Skeletal muscle cell (primary cell): ENCODE results near the gene ZNF595.
"Not testable (repeated sequence)": the region's sequence is repeated elsewhere in the genome, so short reads cannot be mapped to it uniquely, and the experiment has no call there.

Experiments
- DNase-seq: peaks from one replicate; pipeline ENCODE4 v3.0.0-alpha.2; 2010; ENCODE audit warnings: low read depth
- H3K4me3 ChIP-seq: 2 replicates; pipeline ENCODE4 v1.5.1; 2011; ENCODE audit warnings: low read depth, mild to moderate bottlenecking, control low read depth, low read length, moderate library complexity

The ZNF595 gene

DNA sequence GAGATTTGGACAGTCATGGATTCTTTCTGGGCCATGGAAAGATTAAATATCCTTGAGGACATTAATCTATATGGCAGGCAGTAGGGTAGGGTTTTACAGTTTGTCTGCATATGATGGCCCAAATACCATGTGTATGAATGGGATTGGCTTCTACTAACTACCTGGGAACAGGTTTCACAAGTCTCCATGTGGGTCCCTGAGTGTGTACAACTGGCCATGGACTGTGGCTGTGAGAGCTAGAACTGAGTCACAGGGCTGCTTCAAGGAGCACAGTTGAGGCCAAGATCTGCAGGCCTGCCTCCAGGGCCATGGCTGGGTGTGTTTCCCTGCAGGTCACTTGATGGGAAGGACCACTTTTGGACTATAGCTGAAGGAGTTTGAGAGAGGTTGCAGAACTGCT, 11.6 kb downstream of the ZNF595 start:
- DNase-seq, H3K4me3 ChIP-seq: not testable (repeated sequence)

- DNase-seq: no peak
- no peak overlapping the region for H3K4me3 ChIP-seq
Measured at GRCh38 chr4:71830-72229, 18.7 kb downstream of the ZNF595 start.

GRCh38 chr4:85951-86350, 32.8 kb downstream of the ZNF595 start:
- DNase-seq: no peak
- no peak overlapping the region for H3K4me3 ChIP-seq

DNA sequence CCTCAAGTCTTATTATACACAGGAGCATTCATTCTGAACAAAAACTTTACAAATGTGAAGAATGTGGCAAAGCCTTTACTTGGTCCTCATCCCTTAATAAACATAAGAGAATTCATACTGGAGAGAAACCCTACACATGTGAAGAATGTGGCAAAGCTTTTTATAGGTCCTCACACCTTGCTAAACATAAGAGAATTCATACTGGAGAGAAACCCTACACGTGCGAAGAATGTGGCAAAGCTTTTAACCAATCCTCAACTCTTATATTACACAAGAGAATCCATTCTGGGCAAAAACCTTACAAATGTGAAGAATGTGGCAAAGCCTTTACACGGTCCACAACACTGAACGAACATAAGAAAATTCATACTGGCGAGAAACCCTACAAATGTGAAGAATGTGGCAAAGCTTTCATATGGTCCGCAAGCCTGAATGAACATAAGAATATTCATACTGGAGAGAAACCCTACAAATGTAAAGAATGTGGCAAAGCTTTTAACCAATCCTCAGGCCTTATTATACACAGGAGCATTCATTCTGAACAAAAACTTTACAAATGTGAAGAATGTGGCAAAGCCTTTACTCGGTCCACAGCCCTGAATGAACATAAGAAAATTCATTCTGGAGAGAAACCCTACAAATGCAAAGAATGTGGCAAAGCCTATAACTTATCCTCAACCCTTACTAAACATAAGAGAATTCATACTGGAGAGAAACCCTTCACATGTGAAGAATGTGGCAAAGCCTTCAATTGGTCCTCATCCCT, 33.6 kb downstream of the ZNF595 start:
- not testable (repeated sequence) for H3K4me3 ChIP-seq, DNase-seq

- no peak overlapping the region for H3K4me3 ChIP-seq
- no peak for DNase-seq
Measured at GRCh38 chr4:98386-98785, 45.3 kb downstream of the ZNF595 start.

GRCh38 chr4:99863-100262, 46.7 kb downstream of the ZNF595 start:
- DNase-seq: no peak
- H3K4me3 ChIP-seq: no peak overlapping the region

DNA sequence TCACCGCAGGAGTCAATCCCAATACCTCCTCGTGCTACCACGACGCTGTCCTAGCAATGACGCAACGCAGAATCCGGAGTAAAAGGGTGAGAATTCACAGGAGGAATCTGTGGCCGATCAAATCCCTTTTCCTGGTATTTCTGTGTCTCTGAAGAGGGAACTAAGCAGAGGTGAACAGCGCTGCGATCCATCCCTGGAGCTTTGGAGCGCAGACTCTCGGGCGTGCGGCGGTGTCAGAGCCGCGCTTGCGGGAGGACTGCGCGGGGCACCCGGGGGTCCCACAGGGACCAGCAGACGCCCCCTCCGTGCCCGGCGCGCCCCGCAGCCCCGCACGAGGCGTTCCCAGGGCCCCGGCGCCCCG, 53.9 kb downstream of the ZNF595 start:
- H3K4me3 ChIP-seq: no peak overlapping the region
- DNase-seq: no peak

DNA sequence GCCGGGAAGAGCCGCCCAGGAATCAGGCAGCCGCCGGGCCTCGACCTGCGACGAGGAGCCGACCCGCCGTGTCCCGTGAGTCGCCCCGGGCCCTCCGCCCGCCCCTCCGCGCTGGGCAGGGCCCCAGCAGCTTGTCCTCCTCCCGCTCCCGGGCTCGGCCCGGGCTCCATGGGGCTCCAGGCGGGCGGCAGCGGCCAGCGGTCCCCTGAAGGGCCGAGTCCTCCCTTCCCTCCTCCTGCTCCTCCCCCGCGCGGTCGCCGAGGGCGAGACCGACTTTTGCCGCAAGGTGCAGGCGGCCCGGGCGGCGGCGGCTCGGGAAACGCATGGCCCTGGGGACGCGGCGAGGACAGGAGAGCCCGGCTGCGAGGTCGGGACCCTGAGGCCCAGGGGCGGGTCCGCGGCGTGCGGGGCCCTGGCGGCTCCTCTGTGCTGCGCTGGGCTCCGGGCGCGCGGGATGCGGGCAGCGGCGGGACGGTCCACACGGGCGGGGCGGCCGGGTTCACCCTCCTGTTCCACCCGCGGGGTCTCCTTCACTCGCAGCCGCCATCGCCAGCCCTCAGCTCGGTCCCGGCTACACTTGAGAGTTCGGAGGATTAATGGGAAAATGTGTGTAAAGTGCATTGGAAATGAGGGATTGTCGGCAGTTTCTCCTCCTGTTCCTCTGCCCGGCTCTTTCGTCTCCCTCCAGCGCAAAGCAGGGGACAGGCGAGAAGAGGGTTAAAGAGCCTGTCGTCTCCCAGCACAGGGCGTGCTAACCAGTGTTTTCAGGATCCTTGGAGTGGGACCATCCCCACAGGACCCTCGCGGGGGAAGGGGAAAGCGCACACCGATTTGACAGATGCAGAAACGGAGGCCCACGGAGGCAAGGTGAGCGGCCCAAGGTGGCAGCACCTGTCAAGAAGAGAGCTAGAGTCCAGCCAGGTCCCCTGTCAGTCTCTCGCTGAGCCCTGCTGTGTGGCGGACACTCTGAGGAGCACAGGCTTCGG, 54.6 kb downstream of the ZNF595 start:
- no peak for DNase-seq
- no peak overlapping the region for H3K4me3 ChIP-seq

GRCh38 chr4:112771-113170, 59.6 kb downstream of the ZNF595 start:
- DNase-seq: no peak
- no peak overlapping the region for H3K4me3 ChIP-seq

GRCh38 chr4:113732-114131, 60.6 kb downstream of the ZNF595 start:
- no peak overlapping the region for H3K4me3 ChIP-seq
- DNase-seq: no peak

GRCh38 chr4:114149-114548, 61.0 kb downstream of the ZNF595 start:
- no peak overlapping the region for H3K4me3 ChIP-seq
- DNase-seq: no peak

- no peak overlapping the region for H3K4me3 ChIP-seq
- no peak for DNase-seq
Measured at GRCh38 chr4:116499-116898, 63.4 kb downstream of the ZNF595 start.

DNA sequence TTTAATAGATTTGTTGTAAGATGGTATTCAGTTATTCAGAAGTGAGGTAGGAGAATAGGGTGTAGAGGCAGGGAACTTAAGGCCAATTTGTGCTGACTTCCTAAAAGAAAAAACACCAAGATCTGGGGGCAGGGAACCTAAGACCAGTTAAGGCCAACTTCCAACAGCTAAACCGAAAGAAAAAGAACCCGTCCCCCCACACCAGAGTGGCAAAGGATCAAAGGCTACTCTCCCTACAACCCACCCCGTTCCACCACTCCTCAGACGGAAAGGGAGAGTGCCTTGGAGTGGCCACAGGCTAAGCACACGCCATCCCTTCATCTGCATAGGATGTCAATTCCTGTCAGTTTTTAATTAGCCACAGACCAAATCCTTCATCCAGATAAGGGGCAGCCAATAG, 67.5 kb downstream of the ZNF595 start:
- no peak overlapping the region for H3K4me3 ChIP-seq
- DNase-seq: no peak

- no peak for DNase-seq
- H3K4me3 ChIP-seq: no peak overlapping the region
Measured at GRCh38 chr4:121408-122084, 68.4 kb downstream of the ZNF595 start.

DNA sequence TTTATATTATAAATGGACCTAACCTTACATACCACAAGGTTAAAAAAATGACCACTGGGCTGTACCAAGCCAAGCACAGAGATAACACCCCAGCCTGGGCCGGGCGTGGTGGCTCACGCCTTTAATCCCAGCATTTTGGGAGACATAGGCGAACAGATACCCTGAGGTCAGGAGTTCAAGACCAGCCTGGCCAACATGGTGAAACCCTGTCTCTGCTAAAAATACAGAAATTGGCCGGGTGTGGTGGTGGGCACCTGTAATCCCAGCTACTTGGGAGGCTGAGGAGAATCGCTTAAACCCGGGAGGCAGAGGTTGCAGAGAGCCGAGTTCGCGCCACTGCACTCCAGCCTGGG, 70.8 kb downstream of the ZNF595 start:
- not testable (repeated sequence) for DNase-seq
- H3K4me3 ChIP-seq: peak overlapping the region; percentile 77

GRCh38 chr4:124275-125081, 71.4 kb downstream of the ZNF595 start, which contains the start of gene ZNF718:
ZNF718 (plus strand) TSS chr4:124501; CDS start chr4:124671, 170 bp downstream.
- H3K4me3 ChIP-seq: peak within 1 kb of the TSS; percentile 77
- DNase-seq: peak; percentile 87

DNA sequence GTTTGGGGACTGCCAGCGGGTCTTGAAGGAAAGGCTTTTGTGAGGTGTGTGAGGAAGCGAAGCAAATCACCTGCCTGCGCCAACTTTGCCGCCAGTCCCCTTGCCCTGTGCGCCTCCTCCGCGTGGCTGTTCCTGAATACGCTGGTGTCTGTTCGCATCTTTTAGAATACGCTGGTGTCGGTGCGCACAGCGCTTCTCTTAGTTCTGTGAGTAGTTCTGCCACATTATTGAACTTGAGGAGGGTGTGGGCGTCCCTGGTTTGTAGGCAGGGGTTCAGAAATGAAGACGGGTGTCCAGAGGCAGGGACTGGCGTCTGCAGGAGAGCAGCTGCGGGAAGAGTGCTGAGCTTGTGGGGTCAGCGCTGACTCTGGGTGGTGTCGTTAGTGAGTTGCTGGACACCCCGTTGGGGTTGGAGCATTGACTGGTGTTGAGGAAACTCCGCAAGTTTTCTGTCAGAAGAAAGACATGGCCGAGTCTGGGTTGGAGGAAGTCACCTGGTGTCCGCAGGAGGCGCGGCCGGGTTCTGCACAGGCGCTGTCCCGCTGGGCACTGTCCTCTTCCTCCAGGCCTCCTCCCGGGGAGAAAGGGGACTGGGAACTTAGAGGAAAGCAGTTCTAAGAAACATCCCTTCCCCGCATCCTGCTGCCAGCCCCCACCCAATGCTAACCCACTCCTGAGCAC, 72.1 kb downstream of the ZNF595 start:
- peak overlapping the region; percentile 77 for H3K4me3 ChIP-seq
- DNase-seq: no peak

DNA sequence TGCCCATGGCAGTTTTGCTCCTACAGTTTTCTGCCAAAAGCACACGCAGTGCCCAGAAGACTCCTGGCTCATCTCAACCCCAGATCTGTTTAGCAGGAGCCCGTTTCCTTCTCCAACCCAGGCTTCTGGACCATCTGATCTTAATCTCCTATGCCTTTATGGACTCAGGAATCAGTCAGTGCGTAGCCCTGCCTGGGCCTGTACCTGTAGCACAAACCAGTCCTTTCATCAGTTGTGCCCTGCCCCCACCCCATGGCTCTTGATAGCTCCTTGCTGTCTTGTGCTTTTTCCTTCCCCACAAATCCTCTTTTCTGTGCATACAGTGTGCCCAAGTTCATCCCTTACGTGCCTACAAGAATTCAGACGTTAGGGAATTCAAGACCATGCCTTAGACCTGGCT, 72.7 kb downstream of the ZNF595 start:
- peak overlapping the region; percentile 77 for H3K4me3 ChIP-seq
- no peak for DNase-seq

DNA sequence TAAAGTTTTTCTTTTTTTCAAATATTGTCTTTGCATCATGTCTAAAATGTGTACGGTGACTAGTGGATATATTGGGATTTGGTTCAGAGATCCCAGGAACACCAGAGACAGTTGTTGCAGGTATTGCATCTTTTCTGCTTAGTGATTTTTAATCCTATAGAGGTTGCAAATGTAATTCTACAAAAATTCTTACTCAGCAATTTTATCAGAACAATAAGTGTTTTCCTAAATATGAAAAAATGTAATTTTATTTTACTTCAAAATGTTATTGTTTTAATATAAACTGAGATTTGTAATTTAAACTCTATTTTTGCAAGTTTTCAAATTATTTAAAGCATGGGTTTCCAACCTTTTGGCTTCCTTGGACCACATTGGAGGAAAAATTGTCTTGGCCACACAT, 79.4 kb downstream of the ZNF595 start:
- DNase-seq: no peak
- no peak overlapping the region for H3K4me3 ChIP-seq
